ENCODE data around the gene CDYL2. TPM values are rescaled to one million over a fixed set of nuclear protein-coding genes. Genes with fewer than 3 reads are reported as not detected.

Gene CDYL2
- total RNA-seq, 1 donor from 2014 or later = 4.9 TPM

GRCh38 chr16:80837533-80838147 lies 33.2 kb upstream of the CDYL2 start:
- Mint-ChIP-seq H3K9me3 (peaks cover 9% of the 10 kb centered on the region), H3K4me1 (peaks cover 5% of the 10 kb centered on the region), H3K4me3 (no peak overlapping the region), H3K36me3 (no peaks in the 10 kb centered on the region), H3K27me3 (ENCODE audit: insufficient read depth, low read depth) (peaks cover 2% of the 10 kb centered on the region), H3K27ac (no peak overlapping the region)
- no peaks in the 10 kb centered on the region for H3K36me3 ChIP-seq
- no peaks in the 10 kb centered on the region for H3K27me3 ChIP-seq
- no peaks in the 10 kb centered on the region for H4K20me1 ChIP-seq (ENCODE audit: low read depth)
- H3K4me2 ChIP-seq = no peak overlapping the region
- H3F3A ChIP-seq (ENCODE audit: low read depth) = no peaks in the 10 kb centered on the region
- TF ChIP-seq CTCF (IDR thresholded peaks at IDR 0.05) (no peak), EZH2 (IDR thresholded peaks at IDR 0.05) (no peak), EZH2phosphoT487 (IDR thresholded peaks at IDR 0.05) (no peak)
- H3K4me3 ChIP-seq = no peak overlapping the region
- no peaks in the 10 kb centered on the region for H3K79me2 ChIP-seq (ENCODE audit: low read depth)
- no peak overlapping the region for H3K27ac ChIP-seq
- H2AFZ ChIP-seq (replicated peaks) = no peak overlapping the region
- H3K4me1 ChIP-seq = no peaks in the 10 kb centered on the region
- no peaks in the 10 kb centered on the region for H3K9me3 ChIP-seq (ENCODE audit: low read depth)
- no peak for DNase-seq (ENCODE audit: low spot score)
- no peak overlapping the region for H3K9ac ChIP-seq

GRCh38 chr16:80836846-80837245 lies 32.4 kb upstream of the CDYL2 start:
- Histone ChIP-seq H3K27ac (no peak overlapping the region), H3K9me3 (ENCODE audit: low read depth) (no peaks in the 10 kb centered on the region), H2AFZ (replicated peaks) (no peak overlapping the region), H4K20me1 (ENCODE audit: low read depth) (no peaks in the 10 kb centered on the region), H3K36me3 (no peaks in the 10 kb centered on the region), H3F3A (ENCODE audit: low read depth) (no peaks in the 10 kb centered on the region), H3K9ac (no peak overlapping the region), H3K27me3 (no peaks in the 10 kb centered on the region), H3K79me2 (ENCODE audit: low read depth) (no peaks in the 10 kb centered on the region), H3K4me2 (no peak overlapping the region), H3K4me1 (no peaks in the 10 kb centered on the region), H3K4me3 (no peak overlapping the region)
- no peak for DNase-seq (ENCODE audit: low spot score)
- Mint-ChIP-seq H3K4me1 (peaks cover 5% of the 10 kb centered on the region), H3K9me3 (peaks cover 9% of the 10 kb centered on the region), H3K27me3 (ENCODE audit: insufficient read depth, low read depth) (peaks cover 5% of the 10 kb centered on the region), H3K4me3 (no peak overlapping the region), H3K36me3 (no peaks in the 10 kb centered on the region), H3K27ac (no peak overlapping the region)
- no peak for TF ChIP-seq CTCF (IDR thresholded peaks at IDR 0.05)
- no peak for TF ChIP-seq EZH2 (IDR thresholded peaks at IDR 0.05)
- no peak for TF ChIP-seq EZH2phosphoT487 (IDR thresholded peaks at IDR 0.05)

- H3K9me3 Mint-ChIP-seq = peaks cover 6% of the 10 kb centered on the region
- H3K4me3 Mint-ChIP-seq = no peak overlapping the region
- Histone ChIP-seq H3F3A (ENCODE audit: low read depth) (no peaks in the 10 kb centered on the region), H3K9me3 (ENCODE audit: low read depth) (no peaks in the 10 kb centered on the region), H3K4me1 (no peaks in the 10 kb centered on the region), H3K79me2 (ENCODE audit: low read depth) (no peaks in the 10 kb centered on the region), H3K36me3 (no peaks in the 10 kb centered on the region), H3K4me3 (no peak overlapping the region), H2AFZ (replicated peaks) (no peak overlapping the region), H3K9ac (no peak overlapping the region), H3K4me2 (no peak overlapping the region), H3K27ac (no peak overlapping the region), H3K27me3 (no peaks in the 10 kb centered on the region), H4K20me1 (ENCODE audit: low read depth) (no peaks in the 10 kb centered on the region)
- peaks cover 5% of the 10 kb centered on the region for H3K4me1 Mint-ChIP-seq
- H3K27ac Mint-ChIP-seq = no peak overlapping the region
- no peak for DNase-seq (ENCODE audit: low spot score)
- no peaks in the 10 kb centered on the region for H3K36me3 Mint-ChIP-seq
- TF ChIP-seq CTCF (IDR thresholded peaks at IDR 0.05) (no peak), EZH2phosphoT487 (IDR thresholded peaks at IDR 0.05) (no peak), EZH2 (IDR thresholded peaks at IDR 0.05) (no peak)
- H3K27me3 Mint-ChIP-seq (ENCODE audit: insufficient read depth, low read depth) = peaks cover 5% of the 10 kb centered on the region
These were observed 31.8 kb upstream of the CDYL2 start for GRCh38 chr16:80836202-80836601.
